ENCODE measurements around the gene TCF12. TPM values are rescaled to one million over a fixed set of nuclear protein-coding genes. Genes with fewer than 3 reads are reported as not detected.

TCF12 gene
- total RNA-seq, 1 donor from 2014 or later = 164 TPM

DNA sequence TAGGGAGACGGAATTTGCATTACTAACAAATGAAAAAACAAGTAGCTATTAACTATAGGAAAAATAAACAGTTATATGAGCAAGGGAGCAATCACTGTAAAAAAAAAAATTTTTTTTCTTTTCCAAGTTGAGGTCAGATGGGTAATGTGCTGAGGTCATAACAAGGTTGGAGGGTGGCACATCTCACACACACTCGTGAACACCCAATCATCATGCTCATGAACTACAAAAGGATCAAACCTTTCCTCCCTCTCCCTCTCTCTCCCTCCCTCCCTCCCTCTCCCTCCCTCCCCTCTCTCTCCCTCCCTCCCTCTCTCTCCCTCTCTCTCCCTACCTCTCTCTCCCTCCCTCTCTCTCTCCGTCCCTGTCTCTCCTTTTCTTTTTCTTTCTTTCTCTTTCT lies 360.0 kb downstream of the TCF12 start:
- Mint-ChIP-seq H3K4me3 (ENCODE audit: unreplicated experiment) (no peak overlapping the region), H3K36me3 (ENCODE audit: unreplicated experiment) (peaks cover 68% of the 10 kb centered on the region), H3K27ac (ENCODE audit: unreplicated experiment) (no peak overlapping the region), H3K27me3 (ENCODE audit: unreplicated experiment) (no peaks in the 10 kb centered on the region), H3K9me3 (ENCODE audit: unreplicated experiment) (no peaks in the 10 kb centered on the region), H3K4me1 (ENCODE audit: unreplicated experiment) (no peaks in the 10 kb centered on the region)
- TF ChIP-seq, protein P1, sequence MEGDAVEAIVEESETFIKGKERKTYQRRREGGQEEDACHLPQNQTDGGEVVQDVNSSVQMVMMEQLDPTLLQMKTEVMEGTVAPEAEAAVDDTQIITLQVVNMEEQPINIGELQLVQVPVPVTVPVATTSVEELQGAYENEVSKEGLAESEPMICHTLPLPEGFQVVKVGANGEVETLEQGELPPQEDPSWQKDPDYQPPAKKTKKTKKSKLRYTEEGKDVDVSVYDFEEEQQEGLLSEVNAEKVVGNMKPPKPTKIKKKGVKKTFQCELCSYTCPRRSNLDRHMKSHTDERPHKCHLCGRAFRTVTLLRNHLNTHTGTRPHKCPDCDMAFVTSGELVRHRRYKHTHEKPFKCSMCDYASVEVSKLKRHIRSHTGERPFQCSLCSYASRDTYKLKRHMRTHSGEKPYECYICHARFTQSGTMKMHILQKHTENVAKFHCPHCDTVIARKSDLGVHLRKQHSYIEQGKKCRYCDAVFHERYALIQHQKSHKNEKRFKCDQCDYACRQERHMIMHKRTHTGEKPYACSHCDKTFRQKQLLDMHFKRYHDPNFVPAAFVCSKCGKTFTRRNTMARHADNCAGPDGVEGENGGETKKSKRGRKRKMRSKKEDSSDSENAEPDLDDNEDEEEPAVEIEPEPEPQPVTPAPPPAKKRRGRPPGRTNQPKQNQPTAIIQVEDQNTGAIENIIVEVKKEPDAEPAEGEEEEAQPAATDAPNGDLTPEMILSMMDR (IDR thresholded peaks at IDR 0.05) = no peak
- DNase-seq (ENCODE audit: extremely low spot score, unreplicated experiment) = no peak

DNA sequence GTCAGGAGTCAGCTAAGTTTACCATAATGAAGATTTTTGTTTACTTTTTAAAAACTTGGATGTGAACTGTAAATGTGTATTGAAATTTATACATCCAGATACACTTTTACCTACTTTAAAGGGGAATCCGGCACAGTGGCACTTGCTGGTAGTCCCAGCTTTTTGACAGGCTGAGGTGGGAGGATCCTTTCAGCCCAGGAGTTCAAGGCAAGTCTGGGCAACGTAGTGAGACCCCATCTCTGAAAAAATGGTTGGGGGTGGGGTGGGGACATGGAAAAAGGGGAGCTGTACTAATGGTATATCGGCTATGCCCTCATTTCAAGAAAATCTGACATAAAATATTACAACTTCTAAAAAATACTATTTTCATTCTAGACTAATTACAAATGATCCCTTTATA lies 362.0 kb downstream of the TCF12 start:
- Mint-ChIP-seq H3K27me3 (ENCODE audit: unreplicated experiment) (no peaks in the 10 kb centered on the region), H3K4me3 (ENCODE audit: unreplicated experiment) (no peak overlapping the region), H3K27ac (ENCODE audit: unreplicated experiment) (no peak overlapping the region), H3K9me3 (ENCODE audit: unreplicated experiment) (no peaks in the 10 kb centered on the region), H3K36me3 (ENCODE audit: unreplicated experiment) (peaks cover 64% of the 10 kb centered on the region), H3K4me1 (ENCODE audit: unreplicated experiment) (no peaks in the 10 kb centered on the region)
- DNase-seq (ENCODE audit: extremely low spot score, unreplicated experiment) = no peak
- TF ChIP-seq, protein P1 (IDR thresholded peaks at IDR 0.05) = no peak

DNA sequence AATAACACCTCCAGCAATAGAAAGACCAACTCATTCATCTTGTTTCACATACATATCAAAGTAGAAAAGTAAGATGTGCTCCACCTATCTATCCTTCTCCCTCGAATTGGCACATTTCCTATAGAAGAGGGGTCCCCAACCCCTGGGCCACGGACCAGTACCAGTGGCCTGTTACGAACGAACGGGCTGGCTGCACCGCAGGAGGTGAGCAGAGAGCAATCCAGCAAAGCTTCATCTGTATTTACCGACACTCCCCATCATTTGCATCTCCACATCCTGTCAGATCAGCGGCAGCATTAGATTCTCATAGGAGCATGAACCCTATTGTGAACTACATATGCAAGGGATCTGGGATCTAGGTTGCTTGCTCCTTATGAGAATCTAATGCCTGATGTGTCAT lies 362.9 kb downstream of the TCF12 start:
- TF ChIP-seq, protein P1 (IDR thresholded peaks at IDR 0.05) = no peak
- no peak overlapping the region for H3K4me3 Mint-ChIP-seq (ENCODE audit: unreplicated experiment)

DNA sequence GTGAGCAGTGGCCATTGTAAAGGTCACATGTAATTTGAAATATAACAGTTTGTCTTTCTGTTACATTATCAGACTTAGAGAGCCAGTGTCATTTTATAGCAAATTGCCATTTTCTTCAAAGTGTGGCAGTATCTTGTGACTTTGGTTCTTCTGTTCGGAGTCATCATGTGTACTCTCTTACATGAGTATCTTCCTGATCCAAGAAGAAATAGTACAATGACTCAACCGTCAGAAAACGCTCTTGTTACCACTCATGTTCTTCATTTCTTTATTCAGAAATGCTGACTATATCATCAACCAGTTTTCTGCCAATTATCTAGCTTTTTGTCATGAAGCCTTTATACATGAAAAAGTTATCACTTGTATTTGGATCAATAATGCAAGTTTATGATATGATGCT lies 364.2 kb downstream of the TCF12 start:
- TF ChIP-seq, protein P1 (IDR thresholded peaks at IDR 0.05) = no peak
- no peaks in the 10 kb centered on the region for H3K4me1 Mint-ChIP-seq (ENCODE audit: unreplicated experiment)
- H3K36me3 Mint-ChIP-seq (ENCODE audit: unreplicated experiment) = peaks cover 73% of the 10 kb centered on the region
- H3K9me3 Mint-ChIP-seq (ENCODE audit: unreplicated experiment) = no peaks in the 10 kb centered on the region
- DNase-seq (ENCODE audit: extremely low spot score, unreplicated experiment) = no peak
- H3K4me3 Mint-ChIP-seq (ENCODE audit: unreplicated experiment) = no peak overlapping the region
- H3K27me3 Mint-ChIP-seq (ENCODE audit: unreplicated experiment) = no peaks in the 10 kb centered on the region
- no peak overlapping the region for H3K27ac Mint-ChIP-seq (ENCODE audit: unreplicated experiment)

More for the DNA sequence above, 362.9 kb downstream of the TCF12 start:
- Mint-ChIP-seq H3K27ac (ENCODE audit: unreplicated experiment) (no peak overlapping the region), H3K4me1 (ENCODE audit: unreplicated experiment) (no peaks in the 10 kb centered on the region), H3K36me3 (ENCODE audit: unreplicated experiment) (peaks cover 62% of the 10 kb centered on the region), H3K27me3 (ENCODE audit: unreplicated experiment) (no peaks in the 10 kb centered on the region), H3K9me3 (ENCODE audit: unreplicated experiment) (no peaks in the 10 kb centered on the region)
- no peak for DNase-seq (ENCODE audit: extremely low spot score, unreplicated experiment)

DNA sequence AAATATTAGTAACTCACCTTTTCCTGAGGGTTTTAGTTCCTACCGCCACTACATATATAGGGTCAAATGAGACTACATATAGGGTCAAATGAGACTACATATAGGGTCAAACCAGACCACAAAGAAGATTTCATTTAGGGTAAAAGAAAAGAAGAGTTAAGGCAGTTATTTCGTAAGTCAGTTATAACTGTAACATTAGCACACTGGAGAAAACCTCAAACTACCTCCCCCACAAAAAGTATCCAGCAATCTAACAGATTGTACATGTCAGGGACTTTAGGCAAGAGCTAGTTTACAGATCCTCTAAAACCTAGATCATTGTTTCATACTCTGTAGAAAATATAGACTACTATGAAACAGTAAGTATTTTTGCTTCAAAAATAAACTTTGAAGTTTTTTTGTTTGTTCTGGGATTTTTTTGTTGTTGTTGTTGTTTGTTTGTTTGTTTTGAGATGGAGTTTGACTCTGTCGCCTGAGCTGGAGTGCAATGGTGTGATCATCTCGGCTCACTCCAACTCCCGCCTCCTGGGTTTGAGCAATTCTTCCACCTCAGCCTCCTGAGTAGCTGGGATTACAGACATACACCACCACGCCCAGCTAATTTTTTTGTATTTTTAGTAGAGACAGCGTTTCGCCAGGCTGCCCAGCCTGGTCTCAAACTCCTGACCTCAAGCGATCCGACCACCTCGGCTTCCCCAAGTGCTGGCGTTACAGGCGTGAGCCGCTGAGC lies 365.5 kb downstream of the TCF12 start:
- DNase-seq (ENCODE audit: extremely low spot score, unreplicated experiment) = no peak
- H3K36me3 Mint-ChIP-seq (ENCODE audit: unreplicated experiment) = peaks cover 71% of the 10 kb centered on the region

More for the DNA sequence above, 365.5 kb downstream of the TCF12 start:
- no peak overlapping the region for H3K4me3 Mint-ChIP-seq (ENCODE audit: unreplicated experiment)
- no peaks in the 10 kb centered on the region for H3K9me3 Mint-ChIP-seq (ENCODE audit: unreplicated experiment)
- TF ChIP-seq, protein P1 (IDR thresholded peaks at IDR 0.05) = no peak
- H3K27me3 Mint-ChIP-seq (ENCODE audit: unreplicated experiment) = no peaks in the 10 kb centered on the region
- no peak overlapping the region for H3K27ac Mint-ChIP-seq (ENCODE audit: unreplicated experiment)
- no peaks in the 10 kb centered on the region for H3K4me1 Mint-ChIP-seq (ENCODE audit: unreplicated experiment)

All from osteocyte (in vitro differentiated cells).